GM18868 (cell line): ENCODE measurements around the gene TRIM13.

Experiments
- ATAC-seq: cut with Tn5 transposase; IDR thresholded peaks from one replicate; pipeline ENCODE4 v1.9.1; 2021; ENCODE audit warnings: mild to moderate bottlenecking, moderate library complexity; ENCODE audit not compliant: unreplicated experiment

Gene TRIM13

GRCh38 chr13:49996161-49996915, 504 bp upstream of the TRIM13 start:
- ATAC-seq = peak; percentile 57

GRCh38 chr13:49997955-49998354, 1.1 kb downstream of the TRIM13 start:
- ATAC-seq = no peak

- ATAC-seq = no peak
These were observed 2.1 kb downstream of the TRIM13 start for GRCh38 chr13:49998714-49999624.

GRCh38 chr13:50001287-50001686, 4.4 kb downstream of the TRIM13 start:
- ATAC-seq = no peak

GRCh38 chr13:50006426-50007135, 9.7 kb downstream of the TRIM13 start:
- no peak for ATAC-seq

- no peak for ATAC-seq
These were observed 14.6 kb downstream of the TRIM13 start for GRCh38 chr13:50011461-50011860.

- ATAC-seq = no peak
These were observed 15.7 kb downstream of the TRIM13 start for GRCh38 chr13:50012396-50013169.

- ATAC-seq = no peak
These were observed 17.5 kb downstream of the TRIM13 start for GRCh38 chr13:50014386-50014785.

GRCh38 chr13:50015258-50015657, 18.4 kb downstream of the TRIM13 start, which contains the start of gene KCNRG:
KCNRG (plus strand) TSS chr13:50015444; CDS start chr13:50015494, 50 bp downstream.
- no peak for ATAC-seq

GRCh38 chr13:50015750-50016149, 18.9 kb downstream of the TRIM13 start:
- ATAC-seq = no peak

GRCh38 chr13:50016444-50016843, 19.6 kb downstream of the TRIM13 start:
- ATAC-seq = no peak

- no peak for ATAC-seq
These were observed 21.0 kb downstream of the TRIM13 start for GRCh38 chr13:50017819-50018218.

GRCh38 chr13:50025436-50025835, 28.6 kb downstream of the TRIM13 start:
- no peak for ATAC-seq

GRCh38 chr13:50026788-50027473, 30.1 kb downstream of the TRIM13 start:
- ATAC-seq = peak; percentile 99

GRCh38 chr13:50030315-50030714, 33.5 kb downstream of the TRIM13 start:
- ATAC-seq = no peak

- no peak for ATAC-seq
These were observed 36.9 kb downstream of the TRIM13 start for GRCh38 chr13:50033725-50034124.

- ATAC-seq = no peak
These were observed 40.9 kb downstream of the TRIM13 start for GRCh38 chr13:50037788-50038187.

- no peak for ATAC-seq
These were observed 41.4 kb downstream of the TRIM13 start for GRCh38 chr13:50038266-50038665.

GRCh38 chr13:50052478-50052877, 55.6 kb downstream of the TRIM13 start:
- ATAC-seq = no peak

- ATAC-seq = no peak
These were observed 57.0 kb downstream of the TRIM13 start for GRCh38 chr13:50053844-50054243.
